ENCODE data around the gene CABP2.

CABP2 gene

DNA sequence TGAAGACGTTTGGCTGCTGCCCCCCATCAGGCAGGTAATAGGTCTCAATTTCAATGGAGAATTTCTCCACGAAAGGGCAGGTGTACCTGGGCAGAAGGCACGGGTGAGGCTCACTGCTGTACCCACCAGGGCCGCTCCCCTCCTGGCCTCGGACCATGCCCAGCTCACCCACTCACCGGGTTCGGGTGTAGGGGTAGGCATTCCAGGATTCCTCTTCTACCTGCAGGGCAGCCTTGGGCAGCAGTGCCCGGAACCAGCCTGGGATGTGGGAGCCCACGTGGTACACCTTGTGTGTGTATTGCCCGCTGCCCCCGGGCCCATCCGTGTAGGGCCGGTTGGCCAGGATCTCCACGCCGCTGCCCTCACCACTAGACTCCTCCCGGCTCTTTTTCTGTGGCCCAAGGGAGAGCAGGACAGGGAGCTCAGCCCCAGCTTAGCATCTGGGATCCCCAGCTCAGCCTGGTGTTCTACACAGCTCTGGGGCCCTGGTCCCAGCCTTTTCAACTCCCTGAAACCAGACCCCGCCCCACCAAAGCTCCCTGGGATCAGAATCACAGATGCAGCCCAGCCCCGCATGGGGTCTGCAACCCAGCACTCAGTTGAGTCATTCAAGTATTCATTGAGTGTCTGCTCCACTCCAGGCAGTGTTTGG lies 20.8 kb downstream of the CABP2 start:
- DNase-seq (ENCODE audit: extremely low read depth, low read depth): no peak
- TF ChIP-seq CTCF (IDR thresholded peaks at IDR 0.05; ENCODE audit: low read depth, low read length): no peak

GRCh38 chr11:67501854-67502253 lies 21.4 kb downstream of the CABP2 start:
- DNase-seq (ENCODE audit: extremely low read depth, low read depth): no peak
- no peak for TF ChIP-seq CTCF (IDR thresholded peaks at IDR 0.05; ENCODE audit: low read depth, low read length)

DNA sequence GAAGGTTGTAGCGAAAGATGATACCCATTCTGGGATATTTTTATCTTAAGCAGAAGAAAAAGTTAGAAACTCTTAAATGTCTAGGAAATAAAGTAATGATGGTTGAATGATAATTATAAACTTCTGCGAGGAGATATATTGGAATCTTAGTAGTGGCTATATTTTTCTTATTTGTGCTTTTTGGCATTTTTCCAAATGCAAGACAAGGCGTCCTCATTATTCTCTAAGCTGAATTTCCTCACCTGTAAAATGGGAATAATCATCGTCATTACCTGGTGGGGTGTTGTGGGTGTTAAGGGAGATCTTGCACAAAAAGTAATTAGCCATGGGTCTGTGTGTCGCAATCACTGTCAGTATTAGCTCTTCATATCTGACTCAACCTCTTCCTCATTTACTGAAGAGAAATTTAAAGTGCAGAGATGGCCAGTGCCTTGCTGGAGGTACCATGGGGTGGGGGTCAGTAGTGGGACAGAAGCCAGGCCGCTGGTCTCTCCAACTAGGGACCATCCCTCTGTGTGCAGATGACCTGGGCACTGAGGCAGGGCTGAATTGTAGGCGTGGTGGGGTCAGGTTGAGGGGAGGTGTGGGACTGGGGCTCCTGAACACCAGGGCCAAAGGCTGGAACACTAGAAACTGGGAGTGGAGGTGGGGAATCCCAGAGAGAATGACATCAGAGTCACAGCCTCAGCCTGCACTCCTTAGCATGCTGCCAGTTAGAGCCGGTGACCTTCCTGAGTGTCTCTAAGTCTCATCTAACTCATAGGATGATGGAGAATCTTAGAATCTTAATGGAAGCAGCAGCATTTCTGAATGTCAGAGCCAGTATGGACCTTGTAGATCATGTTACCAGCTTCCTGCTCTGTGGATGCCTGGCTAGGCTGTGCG lies 22.2 kb downstream of the CABP2 start:
- no peak for DNase-seq (ENCODE audit: extremely low read depth, low read depth)
- no peak for TF ChIP-seq CTCF (IDR thresholded peaks at IDR 0.05; ENCODE audit: low read depth, low read length)

DNA sequence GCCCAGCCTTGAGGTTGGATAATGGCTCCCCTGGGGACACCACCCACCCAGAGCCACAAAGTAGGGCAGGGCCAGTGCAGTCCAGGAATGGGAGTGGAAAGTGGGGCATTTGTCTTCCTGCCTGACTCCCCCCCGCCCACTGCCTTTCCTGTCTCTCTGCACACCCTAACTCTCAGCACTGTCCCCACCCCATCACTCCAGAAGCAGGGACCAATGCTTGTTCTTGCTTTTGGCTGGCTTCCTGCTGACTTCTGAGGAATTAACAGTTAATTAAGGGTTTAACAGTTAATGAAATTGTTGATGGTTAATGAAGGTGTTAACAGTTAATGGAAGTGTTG lies 22.8 kb downstream of the CABP2 start:
- no peak for DNase-seq (ENCODE audit: extremely low read depth, low read depth)
- TF ChIP-seq CTCF (IDR thresholded peaks at IDR 0.05; ENCODE audit: low read depth, low read length): no peak

- TF ChIP-seq CTCF (IDR thresholded peaks at IDR 0.05; ENCODE audit: low read depth, low read length): no peak
- no peak for DNase-seq (ENCODE audit: extremely low read depth, low read depth)
Observed at GRCh38 chr11:67499808-67500483, 23.3 kb downstream of the CABP2 start.

- no peak for TF ChIP-seq CTCF (IDR thresholded peaks at IDR 0.05; ENCODE audit: low read depth, low read length)
- no peak for DNase-seq (ENCODE audit: extremely low read depth, low read depth)
Observed at GRCh38 chr11:67498544-67498972, 24.7 kb downstream of the CABP2 start.

Measured in AG09319 (cell line).